Erythroblast (primary cell): ENCODE results near the gene RNU1-4.
"Not testable (repeated sequence)": the region's sequence is repeated elsewhere in the genome, so short reads cannot be mapped to it uniquely, and the experiment has no call there.

ENCODE experiments used
- GATA1 ChIP-seq: IDR thresholded peaks from 2 replicates; pipeline ENCODE4 v1.6.1; 2011; ENCODE audit warnings: low read depth, mild to moderate bottlenecking, control low read depth, low read length, moderate library complexity
- POLR2A ChIP-seq: IDR thresholded peaks from 2 replicates; pipeline ENCODE4 v1.6.1; 2011; ENCODE audit warnings: mild to moderate bottlenecking, low read length

DNA sequence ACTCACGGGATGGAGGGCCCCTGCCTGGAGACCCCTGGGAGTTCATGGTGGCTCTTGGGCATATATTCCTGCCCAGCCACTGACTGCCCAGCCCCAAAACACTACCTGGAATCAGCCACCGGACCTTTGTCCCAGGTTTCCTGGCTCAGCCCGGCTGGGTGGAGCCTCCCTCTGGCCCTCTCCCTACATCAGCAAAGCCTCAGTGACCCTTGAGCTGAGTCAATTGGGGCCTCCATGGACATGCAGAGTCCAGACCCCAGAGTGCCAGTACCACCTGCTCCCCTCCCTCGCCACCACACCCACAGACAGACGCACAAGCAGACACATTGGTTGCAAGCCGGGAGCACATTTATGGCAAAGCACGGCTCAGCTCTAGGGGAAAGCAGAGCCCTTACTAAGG, 43.2 kb upstream of the RNU1-4 start:
- TF ChIP-seq POLR2A, GATA1: not testable (repeated sequence)
